NT2/D1 (cell line): ENCODE results near the gene TOMM6.
A peak's percentile ranks its signal among the peaks of the same experiment; 100 is the strongest.
"Not testable (repeated sequence)": the region's sequence is repeated elsewhere in the genome, so short reads cannot be mapped to it uniquely, and the experiment has no call there.

ENCODE experiments used
- DNase-seq: peaks from one replicate; pipeline ENCODE4 v3.0.0-alpha.2; 2011; ENCODE audit warnings: low read depth, low spot score
- H3K27me3 ChIP-seq: 2 replicates; pipeline ENCODE4 v1.6.0; 2011; ENCODE audit warnings: mild to moderate bottlenecking; ENCODE audit not compliant: insufficient read length, insufficient read depth
- H3K36me3 ChIP-seq: 2 replicates; pipeline ENCODE4 v1.6.1; 2011; ENCODE audit warnings: mild to moderate bottlenecking, low read length, mixed read lengths; ENCODE audit not compliant: insufficient read depth, insufficient read length
- H3K4me1 ChIP-seq: 2 replicates; pipeline ENCODE4 v1.5.1; 2011; ENCODE audit not compliant: insufficient read depth, insufficient read length
- H3K4me3 ChIP-seq: 2 replicates; pipeline ENCODE4 v1.5.1; 2011; ENCODE audit warnings: low read depth; ENCODE audit not compliant: insufficient read length
- H3K9ac ChIP-seq: 2 replicates; pipeline ENCODE4 v1.6.0; 2011; ENCODE audit warnings: low read depth; ENCODE audit not compliant: insufficient read length
- H3K9me3 ChIP-seq: 2 replicates; pipeline ENCODE4 v1.5.1; 2011; ENCODE audit warnings: mild to moderate bottlenecking, low read length; ENCODE audit not compliant: insufficient read depth
- SUZ12 ChIP-seq: IDR thresholded peaks from 2 replicates; pipeline ENCODE4 v1.6.1; 2011; ENCODE audit not compliant: insufficient read length, insufficient read depth; ENCODE audit errors: extremely low read depth
- YY1 ChIP-seq: IDR thresholded peaks from 2 replicates; pipeline ENCODE4 v1.6.1; 2011; ENCODE audit not compliant: insufficient read length, insufficient read depth
- ZNF274 ChIP-seq: IDR thresholded peaks from 2 replicates; pipeline ENCODE4 v1.6.1; 2011; ENCODE audit warnings: mild to moderate bottlenecking, low read depth, low read length

TOMM6 gene

DNA sequence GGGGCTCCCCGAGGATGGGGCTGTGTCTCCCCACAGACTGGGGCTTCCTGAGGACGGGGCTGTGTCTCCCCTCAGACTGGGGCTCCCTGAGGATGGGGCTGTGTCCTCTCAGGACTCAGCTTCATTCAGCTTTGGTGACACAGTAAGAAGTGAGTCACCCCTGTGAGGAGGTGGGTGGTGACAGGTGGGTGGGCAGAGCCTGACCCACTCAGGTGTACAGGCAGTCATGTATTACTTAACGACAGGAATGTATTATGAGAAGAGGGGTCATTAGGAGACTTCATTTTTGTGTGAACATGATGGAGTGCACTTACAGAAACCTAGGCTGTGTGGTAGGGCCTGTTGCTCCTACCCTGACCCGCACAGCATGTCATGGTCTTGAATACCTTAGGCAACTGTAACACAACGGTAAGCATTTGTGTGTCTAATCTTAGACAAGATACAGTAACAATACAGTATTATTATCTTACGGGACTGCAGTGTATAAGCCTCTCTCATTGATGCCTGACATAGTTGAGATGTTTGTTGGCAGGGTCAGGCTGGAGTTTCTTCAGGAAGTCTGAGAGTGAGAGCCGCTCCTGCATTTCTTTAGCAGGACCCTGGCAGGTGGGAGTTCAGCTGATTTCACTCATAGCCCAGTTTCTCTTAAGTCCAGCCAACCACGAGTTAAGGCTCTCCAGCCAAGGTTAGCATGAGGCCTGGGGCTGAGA lies 29.4 kb upstream of the TOMM6 start:
- no peak for TF ChIP-seq SUZ12
- peaks cover 8% of the 10 kb centered on the region; the same call in 1 of the 2 replicates for H3K9me3 ChIP-seq
- H3K4me3 ChIP-seq = no peak overlapping the region
- H3K27me3 ChIP-seq = no peaks in the 10 kb centered on the region
- no peak overlapping the region for H3K9ac ChIP-seq
- H3K4me1 ChIP-seq = peaks cover 7% of the 10 kb centered on the region
- no peaks in the 10 kb centered on the region for H3K36me3 ChIP-seq
- no peak for DNase-seq

DNA sequence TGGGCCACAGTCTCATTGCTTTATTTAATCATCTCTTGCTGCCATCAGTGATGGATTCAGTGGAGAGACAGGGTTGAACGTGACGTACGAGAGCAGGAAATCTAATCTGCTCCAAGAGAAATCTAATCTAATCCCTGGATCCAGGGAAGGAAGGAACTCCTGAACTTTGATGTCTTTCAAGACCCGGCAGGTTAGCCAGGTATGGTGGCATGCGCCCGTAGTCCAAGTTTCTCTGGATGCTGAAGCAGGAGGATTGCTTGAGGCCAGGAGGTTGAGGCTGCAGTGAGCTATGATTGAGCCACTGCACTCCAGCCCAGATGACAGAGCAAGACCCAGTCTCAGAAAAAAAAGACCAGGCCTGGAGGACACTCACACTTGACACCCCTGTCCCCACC lies 28.9 kb upstream of the TOMM6 start:
- no peak for TF ChIP-seq YY1
- TF ChIP-seq ZNF274 = no peak
- Histone ChIP-seq H3K4me1 (peaks cover 7% of the 10 kb centered on the region), H3K27me3 (no peaks in the 10 kb centered on the region), H3K9ac (no peak overlapping the region), H3K4me3 (no peak overlapping the region), H3K9me3 (peaks cover 8% of the 10 kb centered on the region; the same call in 1 of the 2 replicates), H3K36me3 (no peaks in the 10 kb centered on the region)
- DNase-seq = no peak

DNA sequence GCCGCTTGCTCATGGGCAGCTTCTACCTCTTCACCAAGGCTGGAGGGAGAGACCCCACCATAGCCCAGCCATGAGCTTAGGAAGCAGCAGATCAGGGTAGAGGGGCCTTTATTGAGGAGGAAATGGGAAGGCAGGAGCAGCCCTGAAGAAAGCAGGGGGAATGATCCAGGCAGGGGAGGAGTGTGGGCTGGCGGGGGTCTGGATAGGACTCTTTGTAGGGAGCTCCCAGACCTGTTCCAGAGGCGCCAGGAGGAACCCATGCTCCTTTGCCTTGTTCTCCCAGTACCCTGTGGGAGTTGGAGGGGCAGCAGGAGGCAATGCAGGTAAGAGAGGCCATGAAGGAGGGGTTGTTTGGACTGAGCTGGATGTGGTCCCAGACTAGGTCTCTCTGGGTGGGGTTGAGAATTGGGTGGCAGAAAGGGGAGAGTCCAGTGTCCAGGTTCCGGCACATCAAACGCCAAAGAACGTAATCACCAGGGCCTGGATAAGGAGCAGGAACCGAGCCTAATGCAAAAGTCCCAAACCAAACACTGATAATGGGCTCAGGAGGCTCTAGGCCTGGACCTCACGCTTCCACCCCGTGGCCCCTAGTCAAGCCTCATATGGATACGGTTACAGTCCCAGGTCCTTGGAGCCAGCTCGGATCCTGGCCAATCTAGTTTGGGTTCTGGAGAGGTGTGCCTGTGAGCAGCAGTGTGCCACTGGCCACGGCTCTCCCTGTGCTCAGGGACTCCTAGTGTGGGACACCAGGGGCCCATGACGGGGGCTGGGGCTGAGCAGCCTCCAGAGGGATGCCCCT lies 28.2 kb upstream of the TOMM6 start:
- Histone ChIP-seq H3K4me3 (no peak overlapping the region), H3K4me1 (peaks cover 9% of the 10 kb centered on the region), H3K9ac (no peak overlapping the region), H3K9me3 (peaks cover 8% of the 10 kb centered on the region; the same call in 1 of the 2 replicates), H3K36me3 (no peaks in the 10 kb centered on the region), H3K27me3 (no peaks in the 10 kb centered on the region)
- DNase-seq = no peak
- TF ChIP-seq ZNF274 = no peak
- no peak for TF ChIP-seq SUZ12
- no peak for TF ChIP-seq YY1

DNA sequence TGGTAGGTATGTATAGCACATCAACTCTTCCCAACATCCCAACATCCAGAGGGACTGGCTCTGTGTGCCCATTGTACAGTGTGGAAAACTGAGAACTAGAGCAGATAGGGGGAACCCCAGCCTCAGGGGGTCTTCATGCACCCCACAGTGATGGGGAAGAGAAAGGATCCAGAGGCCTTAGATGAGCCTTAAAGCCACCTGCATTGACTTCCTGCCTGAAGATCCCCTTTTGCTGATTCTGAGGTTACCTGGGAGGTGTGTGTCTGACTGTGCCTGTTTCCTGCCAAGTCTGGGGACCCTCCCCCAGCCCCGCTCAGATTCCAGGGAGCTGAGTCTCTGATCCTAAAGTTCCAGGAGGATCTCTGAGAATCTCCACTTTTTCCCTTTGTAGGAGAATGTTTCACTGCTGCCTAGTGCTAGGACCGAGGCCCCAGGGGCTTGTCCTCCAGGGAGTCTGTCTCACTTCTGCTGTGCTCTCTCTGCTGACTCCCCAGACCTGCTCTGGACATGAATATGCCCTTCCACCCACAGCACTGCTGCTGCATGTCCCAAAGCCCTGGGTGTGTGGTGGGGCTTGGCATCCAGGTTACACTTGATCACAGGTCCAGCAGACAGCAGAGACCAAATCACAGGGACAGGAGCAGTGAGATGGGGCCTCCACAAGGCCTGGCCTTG lies 27.5 kb upstream of the TOMM6 start:
- DNase-seq = no peak
- Histone ChIP-seq H3K4me1 (peaks cover 10% of the 10 kb centered on the region), H3K27me3 (no peaks in the 10 kb centered on the region), H3K36me3 (no peaks in the 10 kb centered on the region), H3K9me3 (peaks cover 8% of the 10 kb centered on the region; the same call in 1 of the 2 replicates), H3K9ac (peak overlapping the region; percentile 21), H3K4me3 (no peak overlapping the region)
- TF ChIP-seq YY1 (no peak), ZNF274 (no peak), SUZ12 (no peak)

DNA sequence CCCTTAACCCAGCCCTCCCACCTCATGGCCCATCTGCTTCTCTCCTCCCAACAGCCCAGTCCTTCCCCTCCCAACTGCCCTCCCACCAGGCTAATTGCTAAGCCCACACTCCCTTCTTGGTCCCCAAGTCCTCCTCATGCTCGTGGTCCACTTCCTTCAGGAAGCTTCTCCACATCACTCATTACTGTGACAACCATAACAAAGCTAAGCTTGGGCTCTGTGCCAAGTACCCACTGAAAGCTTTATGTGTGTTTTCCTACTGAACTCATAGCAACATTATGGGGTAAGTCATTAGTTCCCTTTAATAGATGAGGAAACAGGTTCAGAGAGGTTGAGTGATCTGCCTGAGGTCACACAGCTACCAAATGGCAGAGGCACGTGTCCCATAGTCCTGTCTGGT lies 24.0 kb upstream of the TOMM6 start:
- TF ChIP-seq ZNF274 = no peak
- TF ChIP-seq YY1 = no peak
- TF ChIP-seq SUZ12 = no peak
- Histone ChIP-seq H3K9me3 (no peaks in the 10 kb centered on the region), H3K36me3 (no peaks in the 10 kb centered on the region), H3K9ac (no peak overlapping the region), H3K4me1 (peaks cover 6% of the 10 kb centered on the region), H3K4me3 (no peak overlapping the region), H3K27me3 (no peaks in the 10 kb centered on the region)
- DNase-seq = no peak

DNA sequence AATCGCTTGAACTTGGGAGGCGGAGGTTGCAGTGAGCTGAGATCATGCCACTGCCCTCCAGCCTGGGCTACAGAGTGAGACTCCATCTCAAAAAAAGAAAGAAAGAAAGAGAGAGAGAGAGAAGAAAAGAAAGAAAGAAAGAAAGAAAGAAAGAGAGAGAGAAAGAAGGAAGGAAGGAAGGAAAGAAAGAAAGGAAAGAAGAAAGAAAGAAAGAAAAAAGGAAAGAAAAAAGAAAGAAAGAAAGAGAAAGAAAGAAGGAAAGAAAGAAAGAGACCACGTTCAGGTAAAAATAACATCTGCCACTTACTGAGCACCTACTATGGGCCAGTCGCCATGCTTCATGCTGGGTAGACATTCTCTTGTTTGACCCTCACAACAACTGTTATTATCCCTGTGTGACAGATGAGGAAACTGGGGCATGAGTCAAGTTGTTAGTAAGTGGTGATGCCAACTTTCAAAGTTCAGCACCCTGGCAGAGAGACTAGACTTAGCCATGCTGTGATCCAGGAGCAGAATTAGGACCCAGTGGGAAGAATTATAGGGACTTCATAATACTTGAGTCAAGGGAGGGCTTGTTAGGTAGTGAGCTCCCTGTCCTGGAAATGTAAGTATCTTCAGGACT lies 21.3 kb upstream of the TOMM6 start:
- H3K4me3 ChIP-seq, H3K4me1 ChIP-seq, DNase-seq, H3K36me3 ChIP-seq, H3K9me3 ChIP-seq, H3K27me3 ChIP-seq, H3K9ac ChIP-seq: not testable (repeated sequence)

DNA sequence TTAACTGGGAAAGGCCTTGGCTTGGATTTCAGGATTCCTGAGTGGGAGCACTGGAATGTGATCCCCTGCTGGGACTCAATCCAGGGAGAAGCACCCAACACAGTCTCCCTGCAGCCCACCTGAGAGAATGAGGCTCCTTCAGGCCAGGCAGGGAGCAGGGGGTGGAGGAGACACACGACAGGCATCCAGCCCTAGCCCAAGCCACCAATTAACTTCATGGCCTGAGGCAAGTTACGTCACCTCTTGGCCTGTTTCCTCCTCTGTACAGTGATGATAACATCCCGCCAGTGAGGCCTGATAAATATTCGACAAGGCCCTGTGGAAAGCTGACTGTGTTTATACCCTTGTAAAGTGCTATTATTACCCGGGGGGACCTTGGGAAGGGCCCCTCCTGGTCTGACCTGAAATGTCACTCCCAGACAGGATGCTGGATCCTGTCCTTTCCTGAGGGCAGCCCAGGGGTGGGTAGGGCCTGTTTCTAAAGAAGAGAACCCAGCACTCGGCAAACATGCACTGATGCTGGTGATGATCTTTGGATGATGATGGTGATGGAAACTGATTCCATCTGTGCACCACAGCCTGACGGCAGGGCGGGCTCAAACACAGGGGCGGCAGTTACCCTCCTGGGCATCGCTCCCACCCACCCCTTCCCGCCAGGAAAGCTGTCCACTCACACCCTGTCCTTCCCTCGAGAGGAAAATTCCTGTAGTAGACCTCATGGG lies 20.2 kb upstream of the TOMM6 start:
- Histone ChIP-seq H3K4me3 (no peak overlapping the region), H3K27me3 (no peaks in the 10 kb centered on the region), H3K36me3 (peaks cover 20% of the 10 kb centered on the region), H3K9me3 (no peaks in the 10 kb centered on the region), H3K4me1 (peaks cover 4% of the 10 kb centered on the region), H3K9ac (no peak overlapping the region)
- no peak for DNase-seq
- TF ChIP-seq SUZ12 = no peak
- no peak for TF ChIP-seq YY1
- TF ChIP-seq ZNF274 = no peak
